Small intestine (tissue), 7 donors: Measurements from ENCODE around the gene MAPRE3. TPM values are rescaled to one million over a fixed set of nuclear protein-coding genes. Genes with fewer than 3 reads are reported as not detected.
A peak's percentile ranks its signal among the peaks of the same experiment; 100 is the strongest.

ENCODE experiments used
- DNase-seq, 2 donors: peaks; one replicate each; pipeline versions ENCODE4 v3.0.0 to v3.0.0-alpha.2; 2013
- FAIRE-seq: peaks from 2 replicates; lab custom pipeline; 2012; peaks lifted over from hg19 to GRCh38; lab: Jason Lieb, UNC
- H3K27ac ChIP-seq, 3 donors: one replicate each; pipeline ENCODE4 v1.5.1; 2013; ENCODE audit warnings: low read length in 2 of 3, mild to moderate bottlenecking in 2 of 3, control low read depth in 1 of 3, inconsistent platforms in 1 of 3, low read depth in 1 of 3, moderate library complexity in 1 of 3
- H3K27me3 ChIP-seq, 3 donors: one replicate each; pipeline ENCODE4 v1.6.1; 2013; ENCODE audit warnings: low read length in 3 of 3, inconsistent platforms in 1 of 3; ENCODE audit not compliant: control insufficient read depth in 3 of 3, insufficient read depth in 3 of 3
- H3K36me3 ChIP-seq, 3 donors: one replicate each; pipeline ENCODE4 v1.6.1; 2013; ENCODE audit warnings: low read length in 3 of 3, inconsistent platforms in 1 of 3, low read depth in 1 of 3, mild to moderate bottlenecking in 1 of 3, moderate library complexity in 1 of 3; ENCODE audit not compliant: control insufficient read depth in 3 of 3, insufficient read depth in 2 of 3
- H3K4me1 ChIP-seq, 3 donors: one replicate each; pipeline ENCODE4 v1.6.1; 2013; ENCODE audit warnings: low read length in 2 of 3, inconsistent platforms in 1 of 3, low read depth in 1 of 3, mild to moderate bottlenecking in 1 of 3, moderate library complexity in 1 of 3; ENCODE audit not compliant: control insufficient read depth in 3 of 3, insufficient read depth in 2 of 3
- H3K4me3 ChIP-seq, 3 donors: one replicate each; pipeline ENCODE4 v1.5.1; 2013; ENCODE audit warnings: low read length in 3 of 3, control low read depth in 1 of 3, inconsistent platforms in 1 of 3, low read depth in 1 of 3, mild to moderate bottlenecking in 1 of 3, moderate library complexity in 1 of 3
- H3K9me3 ChIP-seq, 2 donors: one replicate each; pipeline ENCODE4 v1.6.1; 2013; ENCODE audit warnings: low read depth in 1 of 2, low read length in 1 of 2; ENCODE audit not compliant: control insufficient read depth in 2 of 2, insufficient read depth in 1 of 2
- WGBS, 3 donors: extraction: QIAGEN DNeasy Blood & Tissue Kit; methylation state at CpG; one replicate each; pipeline ENCODE4 v1.1.7; 2013; 5-methylcytosine and 5-hydroxymethylcytosine counted together
- polyA plus RNA-seq, 4 donors: library from polyadenylated mRNA; stranded (reverse) in 3 of 4; unstranded in 1 of 4; fragments of 200-250 nt in 3 of 4; fragments of 120-200 nt in 1 of 4; gene quantifications; one replicate each; pipeline versions ENCODE4 v1.2.1 to v1.2.3, GENCODE V29; 2013
- donor health status: healthy with polysubstance abuse.
- donor health status: control.
- donor health status: control.
- donor health status: Bipolar disorder and iron deficiency.
- donor health status: healthy.

The MAPRE3 gene
- polyA plus RNA-seq, 4 donors: 2.9 to 11.1 (median 6.0) TPM

- FAIRE-seq (no peak), DNase-seq (no peak)
- no peak overlapping the region for H3K4me3 ChIP-seq
- H3K36me3 ChIP-seq: no peaks in the 10 kb centered on the region
- WGBS, 3 donors: 66 to 77% (median 67%) methylated on average over 6 of the region's 6 CpGs
- H3K27me3 ChIP-seq: peaks cover 0 to 1% (median 0%) of the 10 kb centered on the region in 3 donors
- no peak overlapping the region for H3K27ac ChIP-seq
- no peaks in the 10 kb centered on the region for H3K4me1 ChIP-seq
- no peaks in the 10 kb centered on the region for H3K9me3 ChIP-seq
Measured at GRCh38 chr2:27006602-27007415, 36.4 kb downstream of the MAPRE3 start.

GRCh38 chr2:27007416-27008374 is 37.3 kb downstream of the MAPRE3 start:
- Histone ChIP-seq H3K9me3 (no peaks in the 10 kb centered on the region), H3K27me3 (no peaks in the 10 kb centered on the region), H3K27ac (no peak overlapping the region), H3K4me1 (no peaks in the 10 kb centered on the region), H3K36me3 (no peaks in the 10 kb centered on the region), H3K4me3 (no peak overlapping the region)
- WGBS, 3 donors: 77 to 79% (median 77%) methylated on average over 8 of the region's 8 CpGs
- FAIRE-seq (no peak), DNase-seq (no peak)

- FAIRE-seq: no peak
Measured at GRCh38 chr2:27008678-27009077, 38.2 kb downstream of the MAPRE3 start.

GRCh38 chr2:27009083-27009482 is 38.6 kb downstream of the MAPRE3 start:
- Histone ChIP-seq H3K4me3 (no peak overlapping the region), H3K36me3 (peaks cover 0 to 2% (median 0%) of the 10 kb centered on the region in 3 donors), H3K9me3 (no peaks in the 10 kb centered on the region), H3K27me3 (no peaks in the 10 kb centered on the region), H3K4me1 (no peaks in the 10 kb centered on the region), H3K27ac (no peak overlapping the region)
- FAIRE-seq: no peak
- DNase-seq: no peak

More at GRCh38 chr2:27008678-27009077, 38.2 kb downstream of the MAPRE3 start:
- WGBS, 3 donors: 84 to 92% (median 89%) methylated on average over 4 of the region's 4 CpGs
- no peaks in the 10 kb centered on the region for H3K9me3 ChIP-seq
- no peak overlapping the region for H3K27ac ChIP-seq
- no peaks in the 10 kb centered on the region for H3K4me1 ChIP-seq
- peaks cover 0 to 1% (median 0%) of the 10 kb centered on the region in 3 donors for H3K36me3 ChIP-seq
- H3K27me3 ChIP-seq: no peaks in the 10 kb centered on the region
- DNase-seq: no peak
- H3K4me3 ChIP-seq: no peak overlapping the region

GRCh38 chr2:27009716-27010115 is 39.3 kb downstream of the MAPRE3 start:
- peaks cover 0 to 7% (median 0%) of the 10 kb centered on the region in 3 donors for H3K36me3 ChIP-seq
- H3K4me1 ChIP-seq: no peaks in the 10 kb centered on the region
- WGBS, 3 donors: 69 to 74% (median 71%) methylated on average over 2 of the region's 2 CpGs
- no peak overlapping the region for H3K27ac ChIP-seq
- no peak overlapping the region for H3K4me3 ChIP-seq
- FAIRE-seq (no peak), DNase-seq (no peak)
- H3K9me3 ChIP-seq: no peaks in the 10 kb centered on the region
- no peaks in the 10 kb centered on the region for H3K27me3 ChIP-seq

GRCh38 chr2:27010139-27010538 is 39.7 kb downstream of the MAPRE3 start:
- DNase-seq (no peak), FAIRE-seq (no peak)
- Histone ChIP-seq H3K4me1 (peaks cover 0 to under 1% (median under 1%) of the 10 kb centered on the region in 3 donors), H3K27me3 (no peaks in the 10 kb centered on the region), H3K27ac (no peak overlapping the region), H3K9me3 (no peaks in the 10 kb centered on the region), H3K4me3 (no peak overlapping the region), H3K36me3 (peaks cover 0 to 7% (median 0%) of the 10 kb centered on the region in 3 donors)
- 73 to 84% (median 80%) methylated on average over 3 of the region's 3 CpGs for WGBS, 3 donors

- Histone ChIP-seq H3K4me1 (peaks cover 0 to 30% (median 3%) of the 10 kb centered on the region in 3 donors), H3K27me3 (no peaks in the 10 kb centered on the region), H3K9me3 (no peaks in the 10 kb centered on the region), H3K4me3 (no peak overlapping the region), H3K36me3 (peaks cover 0 to 7% (median 0%) of the 10 kb centered on the region in 3 donors), H3K27ac (no peak overlapping the region)
- FAIRE-seq (no peak), DNase-seq (no peak)
- WGBS, 3 donors: 93 to 95% (median 94%) methylated on average over 4 of the region's 4 CpGs
Measured at GRCh38 chr2:27013738-27014137, 43.3 kb downstream of the MAPRE3 start.

- H3K27ac ChIP-seq: peak overlapping the region in 1 of 3 donors; percentile 20
- H3K4me1 ChIP-seq: peaks cover 0 to 40% (median 6%) of the 10 kb centered on the region in 3 donors
- no peak overlapping the region for H3K4me3 ChIP-seq
- no peaks in the 10 kb centered on the region for H3K9me3 ChIP-seq
- H3K27me3 ChIP-seq: no peaks in the 10 kb centered on the region
- no peak for DNase-seq
- WGBS, 3 donors: 87 to 94% (median 92%) methylated on average over 8 of the region's 8 CpGs
- no peak for FAIRE-seq
- peaks cover 0 to 7% (median 0%) of the 10 kb centered on the region in 3 donors for H3K36me3 ChIP-seq
Measured at GRCh38 chr2:27014771-27015433, 44.5 kb downstream of the MAPRE3 start.
